ENCODE results near the gene CYP4F11. TPM values are rescaled to one million over a fixed set of nuclear protein-coding genes. Genes with fewer than 3 reads are reported as not detected.

CYP4F11 gene
- total and polyA plus RNA-seq, 2 experiments from 2014 or later = not detected

DNA sequence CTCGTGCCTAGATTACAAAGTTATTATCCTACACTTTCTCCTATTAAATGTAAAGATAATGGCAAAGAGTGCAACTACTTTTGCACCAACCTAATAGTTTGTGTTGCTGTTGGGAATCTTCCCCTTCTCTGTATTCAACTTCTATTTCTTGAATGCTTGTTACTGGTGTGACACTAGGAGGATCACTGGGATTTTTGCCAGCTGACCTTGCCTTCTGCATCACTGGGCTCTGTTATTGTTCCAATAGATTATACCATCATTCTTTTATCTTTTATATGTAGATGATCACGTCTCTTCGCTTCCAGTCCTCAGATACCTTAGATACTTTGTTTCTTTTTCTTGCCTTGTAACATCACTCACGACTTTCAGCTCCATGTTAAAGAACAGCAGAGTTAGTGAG is 11.0 kb upstream of the CYP4F11 start:
- ATAC-seq (no peak), DNase-seq (ENCODE audit: low spot score) (no peak)
- H2AFZ ChIP-seq = no peak overlapping the region
- Mint-ChIP-seq H3K27ac (no peak overlapping the region), H3K27me3 (ENCODE audit: insufficient read depth, low read depth, poor library complexity) (no peaks in the 10 kb centered on the region), H3K9me3 (peaks cover 91% of the 10 kb centered on the region), H3K4me3 (no peak overlapping the region), H3K36me3 (ENCODE audit: low read depth) (peaks cover 24% of the 10 kb centered on the region), H3K4me1 (no peaks in the 10 kb centered on the region)
- peaks cover 11% of the 10 kb centered on the region; the same call in 1 of the 2 replicates for H3K36me3 ChIP-seq (ENCODE audit: insufficient read depth)
- H3K9me2 ChIP-seq (ENCODE audit: insufficient read depth) = no peaks in the 10 kb centered on the region
- H4K20me1 ChIP-seq (replicated peaks; ENCODE audit: insufficient read depth) = no peaks in the 10 kb centered on the region
- TF ChIP-seq NANOG (IDR thresholded peaks at IDR 0.05; ENCODE audit: borderline replicate concordance) (no peak), JUNB (IDR thresholded peaks at IDR 0.05; ENCODE audit: unreplicated experiment) (no peak), POLR2AphosphoS5 (IDR thresholded peaks at IDR 0.05; ENCODE audit: low read depth) (no peak)
- TF ChIP-seq, protein P1, sequence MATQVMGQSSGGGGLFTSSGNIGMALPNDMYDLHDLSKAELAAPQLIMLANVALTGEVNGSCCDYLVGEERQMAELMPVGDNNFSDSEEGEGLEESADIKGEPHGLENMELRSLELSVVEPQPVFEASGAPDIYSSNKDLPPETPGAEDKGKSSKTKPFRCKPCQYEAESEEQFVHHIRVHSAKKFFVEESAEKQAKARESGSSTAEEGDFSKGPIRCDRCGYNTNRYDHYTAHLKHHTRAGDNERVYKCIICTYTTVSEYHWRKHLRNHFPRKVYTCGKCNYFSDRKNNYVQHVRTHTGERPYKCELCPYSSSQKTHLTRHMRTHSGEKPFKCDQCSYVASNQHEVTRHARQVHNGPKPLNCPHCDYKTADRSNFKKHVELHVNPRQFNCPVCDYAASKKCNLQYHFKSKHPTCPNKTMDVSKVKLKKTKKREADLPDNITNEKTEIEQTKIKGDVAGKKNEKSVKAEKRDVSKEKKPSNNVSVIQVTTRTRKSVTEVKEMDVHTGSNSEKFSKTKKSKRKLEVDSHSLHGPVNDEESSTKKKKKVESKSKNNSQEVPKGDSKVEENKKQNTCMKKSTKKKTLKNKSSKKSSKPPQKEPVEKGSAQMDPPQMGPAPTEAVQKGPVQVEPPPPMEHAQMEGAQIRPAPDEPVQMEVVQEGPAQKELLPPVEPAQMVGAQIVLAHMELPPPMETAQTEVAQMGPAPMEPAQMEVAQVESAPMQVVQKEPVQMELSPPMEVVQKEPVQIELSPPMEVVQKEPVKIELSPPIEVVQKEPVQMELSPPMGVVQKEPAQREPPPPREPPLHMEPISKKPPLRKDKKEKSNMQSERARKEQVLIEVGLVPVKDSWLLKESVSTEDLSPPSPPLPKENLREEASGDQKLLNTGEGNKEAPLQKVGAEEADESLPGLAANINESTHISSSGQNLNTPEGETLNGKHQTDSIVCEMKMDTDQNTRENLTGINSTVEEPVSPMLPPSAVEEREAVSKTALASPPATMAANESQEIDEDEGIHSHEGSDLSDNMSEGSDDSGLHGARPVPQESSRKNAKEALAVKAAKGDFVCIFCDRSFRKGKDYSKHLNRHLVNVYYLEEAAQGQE (IDR thresholded peaks at IDR 0.05; ENCODE audit: unreplicated experiment) = no peak
- H3K4me2 ChIP-seq = no peak overlapping the region
- no peaks in the 10 kb centered on the region for H3K4me1 ChIP-seq (ENCODE audit: insufficient read depth)
- no peaks in the 10 kb centered on the region for H3K79me2 ChIP-seq (replicated peaks; ENCODE audit: insufficient read depth)
- no peaks in the 10 kb centered on the region for H3K27me3 ChIP-seq (ENCODE audit: insufficient read depth)
- H3K4me3 ChIP-seq = no peak overlapping the region
- H3F3A ChIP-seq (replicated peaks; ENCODE audit: low read depth) = no peaks in the 10 kb centered on the region
- H3K27ac ChIP-seq (ENCODE audit: low read depth) = no peak overlapping the region

DNA sequence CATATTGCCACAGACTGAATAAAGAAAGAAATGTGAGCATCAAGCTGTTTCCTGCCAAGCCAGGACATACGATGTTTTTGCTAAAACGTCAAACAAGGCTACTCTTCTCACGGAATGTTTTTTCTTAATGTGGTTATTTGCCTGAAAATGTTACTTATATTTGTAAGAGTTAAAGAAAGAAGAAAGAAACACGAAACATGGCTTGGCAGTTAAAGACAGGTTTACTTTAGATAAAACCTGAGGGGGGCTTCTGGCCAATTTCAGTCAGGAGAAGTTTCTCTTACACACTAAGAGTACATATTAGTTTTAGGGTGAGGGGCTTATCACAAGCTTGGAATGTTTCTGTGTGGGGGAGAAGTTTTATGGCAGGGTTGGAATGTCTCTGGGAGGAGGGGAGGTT is 10.1 kb upstream of the CYP4F11 start:
- Histone ChIP-seq H2AFZ (no peak overlapping the region), H3K36me3 (ENCODE audit: insufficient read depth) (peaks cover 11% of the 10 kb centered on the region; the same call in 1 of the 2 replicates), H3K27me3 (ENCODE audit: insufficient read depth) (no peaks in the 10 kb centered on the region), H3K27ac (ENCODE audit: low read depth) (no peak overlapping the region), H3K79me2 (replicated peaks; ENCODE audit: insufficient read depth) (no peaks in the 10 kb centered on the region), H3K9me2 (ENCODE audit: insufficient read depth) (no peaks in the 10 kb centered on the region), H4K20me1 (replicated peaks; ENCODE audit: insufficient read depth) (no peaks in the 10 kb centered on the region), H3K4me1 (ENCODE audit: insufficient read depth) (no peaks in the 10 kb centered on the region), H3K4me3 (no peak overlapping the region), H3K4me2 (no peak overlapping the region), H3F3A (replicated peaks; ENCODE audit: low read depth) (no peaks in the 10 kb centered on the region)
- Mint-ChIP-seq H3K4me3 (no peak overlapping the region), H3K36me3 (ENCODE audit: low read depth) (peaks cover 25% of the 10 kb centered on the region), H3K4me1 (no peaks in the 10 kb centered on the region), H3K9me3 (peaks cover 91% of the 10 kb centered on the region), H3K27me3 (ENCODE audit: insufficient read depth, low read depth, poor library complexity) (no peaks in the 10 kb centered on the region), H3K27ac (no peak overlapping the region)
- DNase-seq (ENCODE audit: low spot score) = peak; percentile 16
- ATAC-seq = no peak
- TF ChIP-seq, protein P2, sequence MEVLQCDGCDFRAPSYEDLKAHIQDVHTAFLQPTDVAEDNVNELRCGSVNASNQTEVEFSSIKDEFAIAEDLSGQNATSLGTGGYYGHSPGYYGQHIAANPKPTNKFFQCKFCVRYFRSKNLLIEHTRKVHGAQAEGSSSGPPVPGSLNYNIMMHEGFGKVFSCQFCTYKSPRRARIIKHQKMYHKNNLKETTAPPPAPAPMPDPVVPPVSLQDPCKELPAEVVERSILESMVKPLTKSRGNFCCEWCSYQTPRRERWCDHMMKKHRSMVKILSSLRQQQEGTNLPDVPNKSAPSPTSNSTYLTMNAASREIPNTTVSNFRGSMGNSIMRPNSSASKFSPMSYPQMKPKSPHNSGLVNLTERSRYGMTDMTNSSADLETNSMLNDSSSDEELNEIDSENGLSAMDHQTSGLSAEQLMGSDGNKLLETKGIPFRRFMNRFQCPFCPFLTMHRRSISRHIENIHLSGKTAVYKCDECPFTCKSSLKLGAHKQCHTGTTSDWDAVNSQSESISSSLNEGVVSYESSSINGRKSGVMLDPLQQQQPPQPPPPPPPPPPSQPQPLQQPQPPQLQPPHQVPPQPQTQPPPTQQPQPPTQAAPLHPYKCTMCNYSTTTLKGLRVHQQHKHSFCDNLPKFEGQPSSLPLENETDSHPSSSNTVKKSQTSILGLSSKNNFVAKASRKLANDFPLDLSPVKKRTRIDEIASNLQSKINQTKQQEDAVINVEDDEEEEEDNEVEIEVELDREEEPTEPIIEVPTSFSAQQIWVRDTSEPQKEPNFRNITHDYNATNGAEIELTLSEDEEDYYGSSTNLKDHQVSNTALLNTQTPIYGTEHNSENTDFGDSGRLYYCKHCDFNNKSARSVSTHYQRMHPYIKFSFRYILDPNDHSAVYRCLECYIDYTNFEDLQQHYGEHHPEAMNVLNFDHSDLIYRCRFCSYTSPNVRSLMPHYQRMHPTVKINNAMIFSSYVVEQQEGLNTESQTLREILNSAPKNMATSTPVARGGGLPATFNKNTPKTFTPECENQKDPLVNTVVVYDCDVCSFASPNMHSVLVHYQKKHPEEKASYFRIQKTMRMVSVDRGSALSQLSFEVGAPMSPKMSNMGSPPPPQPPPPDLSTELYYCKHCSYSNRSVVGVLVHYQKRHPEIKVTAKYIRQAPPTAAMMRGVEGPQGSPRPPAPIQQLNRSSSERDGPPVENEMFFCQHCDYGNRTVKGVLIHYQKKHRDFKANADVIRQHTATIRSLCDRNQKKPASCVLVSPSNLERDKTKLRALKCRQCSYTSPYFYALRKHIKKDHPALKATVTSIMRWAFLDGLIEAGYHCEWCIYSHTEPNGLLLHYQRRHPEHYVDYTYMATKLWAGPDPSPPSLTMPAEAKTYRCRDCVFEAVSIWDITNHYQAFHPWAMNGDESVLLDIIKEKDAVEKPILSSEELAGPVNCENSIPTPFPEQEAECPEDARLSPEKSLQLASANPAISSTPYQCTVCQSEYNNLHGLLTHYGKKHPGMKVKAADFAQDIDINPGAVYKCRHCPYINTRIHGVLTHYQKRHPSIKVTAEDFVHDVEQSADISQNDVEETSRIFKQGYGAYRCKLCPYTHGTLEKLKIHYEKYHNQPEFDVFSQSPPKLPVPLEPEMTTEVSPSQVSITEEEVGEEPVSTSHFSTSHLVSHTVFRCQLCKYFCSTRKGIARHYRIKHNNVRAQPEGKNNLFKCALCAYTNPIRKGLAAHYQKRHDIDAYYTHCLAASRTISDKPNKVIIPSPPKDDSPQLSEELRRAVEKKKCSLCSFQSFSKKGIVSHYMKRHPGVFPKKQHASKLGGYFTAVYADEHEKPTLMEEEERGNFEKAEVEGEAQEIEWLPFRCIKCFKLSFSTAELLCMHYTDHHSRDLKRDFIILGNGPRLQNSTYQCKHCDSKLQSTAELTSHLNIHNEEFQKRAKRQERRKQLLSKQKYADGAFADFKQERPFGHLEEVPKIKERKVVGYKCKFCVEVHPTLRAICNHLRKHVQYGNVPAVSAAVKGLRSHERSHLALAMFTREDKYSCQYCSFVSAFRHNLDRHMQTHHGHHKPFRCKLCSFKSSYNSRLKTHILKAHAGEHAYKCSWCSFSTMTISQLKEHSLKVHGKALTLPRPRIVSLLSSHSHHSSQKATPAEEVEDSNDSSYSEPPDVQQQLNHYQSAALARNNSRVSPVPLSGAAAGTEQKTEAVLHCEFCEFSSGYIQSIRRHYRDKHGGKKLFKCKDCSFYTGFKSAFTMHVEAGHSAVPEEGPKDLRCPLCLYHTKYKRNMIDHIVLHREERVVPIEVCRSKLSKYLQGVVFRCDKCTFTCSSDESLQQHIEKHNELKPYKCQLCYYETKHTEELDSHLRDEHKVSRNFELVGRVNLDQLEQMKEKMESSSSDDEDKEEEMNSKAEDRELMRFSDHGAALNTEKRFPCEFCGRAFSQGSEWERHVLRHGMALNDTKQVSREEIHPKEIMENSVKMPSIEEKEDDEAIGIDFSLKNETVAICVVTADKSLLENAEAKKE (CRISPR knock-in tag; IDR thresholded peaks at IDR 0.05) = no peak
- TF ChIP-seq ZNF114 (CRISPR knock-in tag; IDR thresholded peaks at IDR 0.05) (no peak), CREB1 (CRISPR knock-in tag; IDR thresholded peaks at IDR 0.05; ENCODE audit: low read depth) (no peak), NANOG (IDR thresholded peaks at IDR 0.05; ENCODE audit: borderline replicate concordance) (no peak), STAT1 (IDR thresholded peaks at IDR 0.05; ENCODE audit: unreplicated experiment) (no peak), POLR2AphosphoS5 (IDR thresholded peaks at IDR 0.05; ENCODE audit: low read depth) (no peak), ZNF331 (CRISPR knock-in tag; IDR thresholded peaks at IDR 0.05; ENCODE audit: low read depth) (no peak), JUNB (IDR thresholded peaks at IDR 0.05; ENCODE audit: unreplicated experiment) (no peak), EZH2phosphoT487 (IDR thresholded peaks at IDR 0.05; ENCODE audit: unreplicated experiment) (no peak)
- TF ChIP-seq, protein P3, sequence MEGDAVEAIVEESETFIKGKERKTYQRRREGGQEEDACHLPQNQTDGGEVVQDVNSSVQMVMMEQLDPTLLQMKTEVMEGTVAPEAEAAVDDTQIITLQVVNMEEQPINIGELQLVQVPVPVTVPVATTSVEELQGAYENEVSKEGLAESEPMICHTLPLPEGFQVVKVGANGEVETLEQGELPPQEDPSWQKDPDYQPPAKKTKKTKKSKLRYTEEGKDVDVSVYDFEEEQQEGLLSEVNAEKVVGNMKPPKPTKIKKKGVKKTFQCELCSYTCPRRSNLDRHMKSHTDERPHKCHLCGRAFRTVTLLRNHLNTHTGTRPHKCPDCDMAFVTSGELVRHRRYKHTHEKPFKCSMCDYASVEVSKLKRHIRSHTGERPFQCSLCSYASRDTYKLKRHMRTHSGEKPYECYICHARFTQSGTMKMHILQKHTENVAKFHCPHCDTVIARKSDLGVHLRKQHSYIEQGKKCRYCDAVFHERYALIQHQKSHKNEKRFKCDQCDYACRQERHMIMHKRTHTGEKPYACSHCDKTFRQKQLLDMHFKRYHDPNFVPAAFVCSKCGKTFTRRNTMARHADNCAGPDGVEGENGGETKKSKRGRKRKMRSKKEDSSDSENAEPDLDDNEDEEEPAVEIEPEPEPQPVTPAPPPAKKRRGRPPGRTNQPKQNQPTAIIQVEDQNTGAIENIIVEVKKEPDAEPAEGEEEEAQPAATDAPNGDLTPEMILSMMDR (conservative IDR thresholded peaks at IDR 0.05; ENCODE audit: low read depth in 2 of 2) = no peak

All from GM23338 (cell line).